SHP77 (cell line): ENCODE data around the gene CDH13.

Experiments
- DNase-seq, 2 experiments: peaks; one replicate each; lab custom pipeline; 2025; lab: John Stamatoyannopoulos, UW

Gene CDH13

DNA sequence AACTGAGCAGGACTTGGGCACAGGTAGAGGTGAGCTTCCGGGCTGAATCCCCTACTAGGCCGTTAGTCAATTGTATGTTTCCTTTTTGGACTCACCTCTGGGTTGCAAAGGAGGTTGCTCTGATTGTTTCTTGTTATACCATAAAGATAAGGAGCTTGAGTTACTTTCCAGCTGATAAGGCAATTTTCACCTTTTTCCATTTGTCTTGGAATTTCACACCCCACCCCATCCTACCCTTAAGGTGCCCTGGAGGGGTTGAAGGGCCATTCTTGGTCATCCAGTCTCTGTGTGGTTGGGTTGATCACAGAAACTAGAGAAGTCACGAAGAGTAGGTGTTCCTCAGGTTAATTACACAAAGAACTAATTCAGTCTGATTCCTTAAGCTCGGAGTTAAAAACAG lies 162.2 kb downstream of the CDH13 start:
- no peak for DNase-seq

DNA sequence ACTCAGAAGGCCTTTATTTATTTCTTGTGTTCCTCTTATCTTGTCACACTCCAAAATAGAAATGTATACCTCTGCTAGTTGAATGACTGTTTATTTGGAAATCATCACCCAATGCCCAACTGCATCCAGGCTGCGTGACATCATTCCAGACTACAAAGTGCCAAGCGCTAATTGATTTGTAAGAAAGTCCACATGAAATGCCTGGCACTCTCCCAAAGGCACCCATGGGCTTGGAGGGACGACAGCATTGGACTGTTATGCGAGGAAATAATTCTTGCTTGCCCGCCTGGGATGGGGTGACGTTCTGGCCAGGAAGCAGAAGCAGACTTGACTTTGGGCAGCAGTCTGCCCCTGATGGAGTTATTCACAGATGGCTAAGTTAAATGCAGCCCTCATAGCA lies 165.9 kb downstream of the CDH13 start:
- DNase-seq = no peak

DNA sequence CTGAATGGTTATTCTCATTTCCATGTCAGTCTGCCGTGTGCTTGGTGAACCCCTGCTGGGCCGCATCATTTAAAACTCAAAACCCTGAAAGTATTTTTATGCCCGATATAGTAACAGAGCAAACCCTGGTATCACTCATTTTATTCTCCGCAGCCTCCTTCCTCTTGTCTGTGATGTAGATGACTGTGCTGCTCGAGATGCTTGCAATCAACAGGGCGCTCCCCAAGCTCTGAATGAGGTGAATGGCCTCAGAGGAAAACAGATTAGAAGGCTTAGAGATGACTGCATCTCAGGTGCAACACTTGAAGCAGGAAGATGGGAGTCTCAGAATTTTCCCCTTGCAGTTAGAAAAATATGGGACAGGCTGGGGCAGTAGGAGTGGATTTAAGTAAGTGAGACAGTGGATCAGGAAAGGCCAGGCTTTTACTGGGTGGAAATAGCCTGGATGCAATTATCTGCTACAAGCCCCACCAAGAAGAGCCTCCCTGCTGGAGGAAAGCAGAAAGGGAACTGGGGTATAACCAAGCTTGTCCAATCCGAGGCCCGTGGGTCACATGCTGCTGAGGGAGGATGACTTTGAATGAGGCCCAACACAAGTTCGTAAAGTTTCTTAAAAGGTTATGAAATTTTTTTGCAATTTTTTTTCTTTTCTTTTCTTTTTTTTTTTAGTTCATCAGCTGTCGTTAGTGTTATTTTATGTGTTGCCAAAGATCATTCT lies 166.9 kb downstream of the CDH13 start:
- DNase-seq = no peak

DNA sequence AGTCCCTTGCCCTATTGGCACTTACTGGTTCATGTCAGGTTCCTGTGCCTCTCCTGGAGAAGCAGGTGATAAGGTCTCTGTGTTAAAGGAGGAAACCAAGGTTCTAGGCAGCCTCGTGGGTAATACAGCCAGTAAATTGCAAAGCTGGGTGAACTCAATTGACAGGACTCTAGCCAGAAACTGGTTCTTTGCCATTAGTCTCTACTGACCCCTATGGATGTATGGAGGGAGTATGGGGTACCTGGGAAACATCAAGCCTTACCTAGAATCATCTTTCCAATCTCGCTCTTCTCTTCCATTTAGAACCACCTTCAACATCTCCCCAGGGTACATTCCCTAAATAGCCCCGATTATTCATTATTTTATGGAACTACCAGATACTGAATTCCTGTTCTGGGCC lies 169.3 kb downstream of the CDH13 start:
- no peak for DNase-seq

DNA sequence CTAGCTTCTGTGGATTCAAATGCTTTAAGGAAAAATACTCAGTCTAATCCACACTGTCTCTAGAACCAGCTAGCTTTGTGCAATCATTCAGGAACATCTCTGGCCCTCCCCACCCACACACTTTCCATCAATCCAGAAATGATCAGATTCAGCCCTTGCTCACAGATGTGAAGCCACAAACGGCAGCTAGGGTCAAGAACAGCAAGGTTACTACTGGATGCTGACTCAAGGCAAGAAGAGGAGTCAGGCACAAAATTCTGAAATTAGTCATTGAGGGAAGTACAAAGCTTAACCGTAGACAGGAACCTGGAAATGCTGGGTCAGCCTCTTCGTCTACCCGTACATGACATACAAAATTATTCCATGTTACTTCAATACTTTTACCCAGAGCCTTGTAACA lies 174.6 kb downstream of the CDH13 start:
- DNase-seq = no peak

DNA sequence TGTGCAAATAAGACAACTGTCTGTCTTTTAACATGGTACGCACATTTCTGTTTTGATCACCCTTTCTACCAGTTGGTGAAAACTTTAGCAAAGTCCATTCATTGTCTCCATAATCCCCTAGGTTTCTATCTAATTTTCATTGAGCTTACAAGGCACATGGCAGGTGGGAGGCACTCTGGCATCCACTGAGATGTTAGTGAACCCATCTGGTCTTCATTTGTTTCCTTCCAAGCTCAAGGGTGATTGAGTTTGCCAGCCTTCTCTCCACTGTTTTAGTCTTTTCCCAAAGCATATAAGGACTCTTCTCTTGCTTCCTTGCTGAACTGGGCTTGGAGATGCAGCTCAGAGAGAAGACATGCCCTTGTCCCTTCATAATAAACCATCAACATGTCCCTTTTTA lies 179.1 kb downstream of the CDH13 start:
- no peak for DNase-seq

DNA sequence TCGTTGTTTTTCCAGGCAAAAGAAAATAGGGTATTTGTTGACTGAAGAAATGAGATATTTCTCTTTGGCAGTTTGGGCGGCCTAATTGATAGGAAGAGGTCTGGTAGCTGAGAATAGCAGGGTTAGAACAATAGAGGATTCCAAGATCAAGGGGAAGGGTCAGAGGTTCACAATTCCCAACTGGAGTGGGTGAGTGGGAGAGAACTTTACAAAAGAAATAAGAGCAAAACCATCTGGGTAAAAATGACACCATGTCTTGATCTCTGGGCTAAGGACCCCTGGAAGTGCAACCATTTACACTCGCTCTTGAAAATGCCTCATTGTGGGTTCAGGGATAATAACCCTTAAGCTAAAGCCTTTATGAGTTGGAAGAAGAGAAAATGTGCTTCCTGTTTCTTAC lies 180.5 kb downstream of the CDH13 start:
- no peak for DNase-seq

DNA sequence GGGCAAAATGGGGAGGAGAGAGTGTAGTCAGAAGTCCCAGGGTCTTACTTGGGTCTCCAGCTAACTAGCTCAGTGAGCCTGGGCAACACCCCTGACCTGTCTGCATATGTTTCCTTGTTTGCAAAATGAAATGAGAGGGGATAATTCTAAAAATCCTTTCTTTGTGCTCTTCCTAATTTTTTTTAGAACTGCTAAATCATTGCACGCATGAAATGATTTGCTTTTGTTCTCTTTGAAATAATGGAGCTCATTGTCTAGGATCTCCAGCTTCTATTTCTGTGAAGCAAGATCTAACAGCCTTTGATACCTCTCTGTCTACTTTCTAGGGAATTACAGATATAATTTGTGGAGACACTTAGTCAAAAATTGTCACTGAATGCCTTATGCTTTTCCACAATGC lies 181.3 kb downstream of the CDH13 start:
- DNase-seq = no peak

DNA sequence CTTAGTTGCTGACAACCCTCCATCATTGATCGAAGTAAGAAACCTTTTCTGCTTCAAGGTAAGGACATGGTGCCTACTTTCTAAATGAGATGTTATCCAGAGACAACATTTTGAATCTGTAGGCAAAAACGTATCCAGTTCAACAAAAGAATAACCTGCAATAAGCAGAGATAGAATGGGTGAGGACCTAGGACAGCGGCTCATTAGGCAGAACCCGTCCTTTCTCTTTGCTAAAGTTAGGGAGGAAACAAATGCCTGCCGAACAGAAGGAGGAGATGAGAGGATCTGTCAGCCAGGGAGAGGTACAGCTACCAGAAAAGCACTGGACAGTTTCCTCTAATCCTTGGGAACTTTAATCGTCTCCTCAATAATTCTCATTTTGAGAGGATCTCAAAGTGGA lies 183.3 kb downstream of the CDH13 start:
- DNase-seq = no peak

DNA sequence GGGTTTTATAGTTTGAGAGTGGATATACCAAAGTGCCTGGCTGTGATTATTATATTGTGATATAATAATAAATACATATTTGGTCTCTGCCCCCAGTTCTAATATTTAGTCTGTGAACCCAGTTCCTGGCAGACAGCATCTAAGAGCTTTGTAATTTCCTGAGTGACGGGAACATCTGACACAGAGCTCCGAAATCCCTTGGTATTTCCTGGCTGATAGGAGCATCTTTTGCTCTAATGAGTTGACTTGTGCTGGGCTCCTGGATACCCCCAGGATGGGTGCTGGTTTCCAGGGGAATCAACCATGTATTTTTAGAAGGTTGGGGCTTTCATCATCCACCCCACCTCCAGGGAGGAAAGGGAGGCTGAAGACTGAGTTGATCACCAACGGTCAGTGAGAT lies 187.3 kb downstream of the CDH13 start:
- DNase-seq = no peak

DNA sequence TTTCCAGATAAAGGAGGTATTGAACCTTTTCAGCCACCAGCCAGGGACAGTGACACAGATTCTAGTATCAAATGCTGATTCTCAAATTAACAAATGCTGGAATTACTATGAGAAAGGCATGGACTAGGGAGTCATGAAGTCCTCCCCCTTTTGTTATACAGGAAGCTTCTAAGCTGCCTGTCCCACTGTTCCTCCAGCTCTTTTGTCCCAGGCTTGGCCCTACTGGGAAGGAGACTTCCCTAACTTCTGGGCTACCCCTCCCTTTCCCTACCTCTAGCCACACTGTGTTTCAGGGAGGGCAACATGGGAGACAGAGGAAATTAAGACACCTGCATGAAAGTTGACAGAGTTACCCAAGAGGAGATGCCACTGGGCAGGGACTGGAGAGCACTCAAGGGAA lies 192.5 kb downstream of the CDH13 start:
- DNase-seq = no peak

DNA sequence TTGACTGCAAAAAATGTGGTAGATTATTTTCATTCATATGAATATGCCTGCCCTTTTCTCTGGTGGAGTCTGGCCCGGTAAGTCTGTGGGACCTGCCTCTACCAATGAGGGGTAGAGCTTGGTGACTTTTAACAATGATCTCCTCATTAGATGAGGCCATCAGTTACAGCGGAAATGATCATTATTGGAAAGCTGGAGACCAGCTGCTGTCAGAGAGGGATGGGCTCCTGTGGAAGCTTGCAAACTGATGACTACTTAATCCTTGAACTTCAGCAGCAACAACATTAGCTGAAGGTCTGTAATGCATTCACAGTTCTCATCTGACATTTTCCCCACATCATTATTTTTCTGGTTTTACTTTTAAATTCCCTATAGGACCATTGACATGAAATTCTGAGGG lies 194.1 kb downstream of the CDH13 start:
- no peak for DNase-seq

DNA sequence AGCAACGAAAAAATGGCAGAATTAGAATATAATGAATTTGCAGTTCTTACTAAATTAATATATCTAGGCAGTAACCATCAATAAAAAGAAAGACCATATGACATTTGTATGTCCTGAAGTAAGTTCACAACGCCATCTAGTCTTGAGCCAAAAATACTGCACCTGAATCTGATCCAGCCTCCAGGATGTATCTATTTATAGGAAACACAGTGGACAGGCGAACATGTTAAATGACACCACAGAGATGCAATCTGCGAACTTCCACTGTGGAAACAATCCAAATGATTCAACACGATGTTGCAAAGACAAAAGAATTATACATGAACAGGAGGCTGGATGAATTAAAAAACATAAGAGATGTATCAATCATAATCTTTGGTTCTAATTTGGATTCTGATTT lies 197.6 kb downstream of the CDH13 start:
- DNase-seq = no peak

DNA sequence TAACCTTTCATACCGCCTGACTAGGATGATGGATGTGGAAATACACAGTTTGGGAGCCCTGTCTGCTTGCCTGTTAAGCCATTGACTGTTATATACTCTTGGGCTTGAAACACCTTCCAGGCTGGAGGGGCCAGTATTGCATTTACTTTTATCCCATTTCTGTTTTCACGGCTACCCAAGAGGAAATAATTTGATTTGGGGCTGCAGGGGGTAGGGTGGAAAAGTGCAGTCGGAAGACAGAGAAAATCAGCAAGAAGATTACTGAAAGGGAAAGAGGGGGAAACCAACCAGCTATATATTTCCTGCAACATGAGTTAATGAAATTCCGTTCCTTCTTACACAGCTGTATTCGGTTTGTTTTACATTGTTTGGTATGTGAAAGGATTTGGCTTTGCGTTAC lies 202.5 kb downstream of the CDH13 start:
- no peak for DNase-seq

DNA sequence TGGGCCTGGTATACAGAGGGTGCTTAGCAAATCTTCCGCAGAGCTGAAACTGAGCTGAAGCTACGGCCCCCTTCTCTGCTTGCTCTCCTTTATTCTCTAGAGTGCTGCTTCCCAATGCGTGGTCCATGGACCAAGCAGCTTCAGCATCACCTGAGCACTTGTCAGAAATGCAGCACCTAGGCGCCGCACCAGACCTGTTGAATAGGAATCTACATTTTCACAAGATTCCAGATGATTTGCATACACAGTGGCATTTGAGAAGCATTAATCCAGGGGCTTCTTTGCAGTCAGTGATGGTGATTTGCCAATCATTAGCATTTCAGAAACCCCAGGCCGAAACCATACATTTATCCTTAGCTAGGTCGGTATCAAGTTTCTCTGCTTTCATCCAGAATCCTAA lies 204.2 kb downstream of the CDH13 start:
- DNase-seq = no peak

DNA sequence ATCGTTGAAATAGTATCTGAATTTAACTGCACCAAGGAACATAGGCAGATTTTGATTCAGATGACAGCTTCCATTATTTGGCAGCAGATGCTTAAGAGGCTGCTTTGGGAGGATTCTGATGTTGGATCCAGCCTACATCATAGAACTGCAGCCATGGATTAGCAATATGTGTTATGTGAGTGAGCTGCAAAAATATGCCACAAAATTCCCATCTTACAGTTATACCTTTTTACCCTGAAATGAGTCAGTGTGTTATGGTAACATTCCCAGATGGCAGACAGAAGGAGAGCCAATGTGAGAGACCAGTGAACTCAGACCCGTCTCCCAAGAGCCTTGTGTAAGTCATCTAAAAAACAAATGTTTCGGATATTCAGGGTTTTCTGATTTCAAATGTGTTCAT lies 206.1 kb downstream of the CDH13 start:
- DNase-seq = no peak

DNA sequence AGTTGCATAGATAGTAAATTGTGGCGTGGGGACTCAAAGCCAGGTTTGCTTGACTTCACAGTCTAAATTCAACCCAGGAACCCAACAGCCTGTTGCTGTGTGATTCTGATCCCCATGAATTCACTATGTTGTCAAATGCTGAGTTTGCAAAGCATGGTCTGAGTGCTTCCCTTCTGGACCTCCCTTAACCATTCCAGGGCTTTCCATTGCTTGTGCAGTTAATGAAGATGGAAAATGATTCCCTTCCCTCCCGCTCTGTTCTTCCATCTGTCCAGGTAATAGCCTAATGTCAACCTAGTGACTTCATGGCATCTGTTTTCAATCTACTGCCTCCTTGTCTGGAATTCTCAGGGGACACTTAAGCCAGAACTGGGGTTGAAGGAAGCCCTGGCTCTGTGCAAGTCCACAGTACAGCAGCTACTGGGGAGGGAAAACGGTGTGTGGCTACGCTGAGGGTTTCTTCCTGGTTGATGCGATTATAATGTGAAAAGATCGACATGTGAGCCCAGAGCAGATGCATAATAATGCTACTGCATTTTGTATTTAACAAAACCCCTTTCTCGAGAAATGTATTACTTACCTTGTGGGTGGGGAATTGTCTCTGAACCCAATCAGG lies 206.7 kb downstream of the CDH13 start:
- DNase-seq = no peak

DNA sequence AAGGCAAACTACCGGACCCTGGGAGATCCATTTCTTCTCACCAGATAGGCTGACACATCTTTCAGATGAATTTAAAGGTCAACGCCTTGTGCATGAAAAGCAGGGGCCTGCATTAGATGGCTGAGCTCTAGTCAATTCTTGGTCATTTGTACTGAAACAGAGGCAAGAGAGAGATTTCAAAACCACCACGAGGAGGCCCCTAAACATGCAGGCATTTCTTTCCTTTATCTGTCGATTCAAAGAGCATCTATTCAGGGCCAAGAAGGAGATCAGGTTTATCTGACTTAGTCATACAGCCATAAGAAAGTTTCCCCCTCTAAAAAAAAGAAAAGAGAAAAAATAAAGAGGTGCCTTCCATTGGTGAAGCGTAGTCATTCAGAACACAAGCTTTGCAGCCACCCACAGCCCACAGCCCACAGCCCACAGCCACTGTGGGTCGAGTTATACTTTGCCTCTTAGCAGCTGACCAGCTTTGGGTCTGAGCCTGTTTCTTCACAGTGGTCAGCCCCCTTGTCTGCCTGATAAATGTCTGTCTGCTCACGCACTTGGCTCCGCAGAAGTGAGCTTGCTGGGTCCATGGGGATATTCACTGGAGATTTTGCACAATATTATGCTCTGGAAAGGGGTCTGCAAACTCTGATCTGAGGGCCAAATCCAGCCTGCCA lies 207.5 kb downstream of the CDH13 start:
- DNase-seq = no peak

DNA sequence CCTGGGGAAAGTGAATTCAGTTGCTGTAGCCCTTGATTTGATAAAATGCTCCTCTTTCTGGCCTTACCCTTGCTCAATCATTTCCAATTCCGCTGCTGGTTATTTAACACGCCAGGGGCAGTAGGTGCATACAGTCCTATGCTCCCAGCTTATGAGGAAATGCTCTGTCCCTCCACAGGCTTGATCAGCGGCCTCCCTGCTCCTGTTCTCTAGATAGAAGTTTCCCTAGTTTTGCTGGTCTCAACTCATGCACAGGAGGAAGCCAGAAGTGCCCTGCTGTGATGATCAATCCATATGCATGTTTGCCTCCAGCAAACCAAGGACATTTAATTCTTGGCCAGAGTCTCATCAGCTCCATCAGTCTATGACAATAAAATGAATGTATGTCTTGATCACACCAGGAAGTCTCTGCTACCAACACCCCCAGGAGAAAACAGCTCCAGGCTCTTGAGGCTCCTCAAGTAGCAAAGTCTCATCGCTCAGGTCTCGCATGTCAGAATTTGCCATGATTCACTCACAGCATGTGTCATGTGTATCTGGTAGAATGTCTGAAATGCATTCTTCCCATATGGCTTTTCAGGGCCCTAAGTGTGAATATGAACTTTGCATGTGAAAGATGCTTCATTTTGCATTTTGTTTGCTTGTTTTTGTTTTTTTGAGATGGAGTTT lies 208.9 kb downstream of the CDH13 start:
- DNase-seq = no peak

DNA sequence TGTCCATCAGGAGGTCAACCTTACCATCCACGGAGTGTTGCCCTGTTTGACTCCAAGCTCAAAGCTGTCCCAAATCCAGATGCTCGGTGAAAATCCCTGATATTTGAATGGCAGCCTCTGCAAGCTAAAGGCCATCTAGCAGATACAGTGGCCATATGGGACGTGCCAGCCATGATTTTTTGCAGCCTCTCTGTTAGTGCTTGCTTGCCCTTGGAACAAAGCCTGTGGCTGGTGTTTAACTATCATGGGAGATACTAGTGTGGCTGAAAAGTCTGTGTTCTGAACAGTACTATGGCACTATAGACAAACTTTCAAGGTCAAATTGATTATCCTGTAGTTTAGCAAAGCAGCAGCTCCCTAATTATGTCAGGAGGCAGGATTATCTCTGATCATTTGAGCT lies 214.3 kb downstream of the CDH13 start:
- DNase-seq = no peak

DNA sequence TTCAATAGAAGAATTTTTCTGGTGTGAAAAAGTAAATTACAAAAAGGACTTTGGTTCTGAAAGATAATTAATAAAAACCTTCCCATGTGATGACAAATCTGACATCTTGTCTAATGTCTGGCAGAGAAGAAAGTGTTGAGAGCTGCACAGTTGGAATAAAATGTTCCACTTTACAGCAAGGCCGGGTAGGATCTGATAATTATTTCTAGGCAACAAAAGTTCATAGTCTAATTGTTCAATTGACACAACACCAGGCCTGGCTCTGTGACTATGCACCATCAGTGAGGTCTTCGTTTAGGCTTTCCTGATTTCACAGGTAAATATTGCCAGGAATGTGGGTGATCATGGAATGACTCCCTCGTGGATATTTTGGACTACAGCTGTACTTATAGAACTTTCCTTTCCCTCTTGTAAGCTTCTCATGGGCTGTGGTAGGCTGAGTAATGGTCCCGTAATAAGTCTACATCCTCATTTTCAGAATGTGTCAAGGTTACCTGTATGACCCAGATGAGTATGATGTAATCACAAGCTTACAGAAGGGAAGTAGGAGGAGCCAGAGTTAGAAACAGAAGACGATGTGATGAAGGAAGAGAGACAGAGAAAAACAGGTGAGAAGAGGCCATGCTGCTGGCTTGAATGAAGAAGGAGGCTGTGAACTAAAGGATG lies 217.0 kb downstream of the CDH13 start:
- DNase-seq = no peak

DNA sequence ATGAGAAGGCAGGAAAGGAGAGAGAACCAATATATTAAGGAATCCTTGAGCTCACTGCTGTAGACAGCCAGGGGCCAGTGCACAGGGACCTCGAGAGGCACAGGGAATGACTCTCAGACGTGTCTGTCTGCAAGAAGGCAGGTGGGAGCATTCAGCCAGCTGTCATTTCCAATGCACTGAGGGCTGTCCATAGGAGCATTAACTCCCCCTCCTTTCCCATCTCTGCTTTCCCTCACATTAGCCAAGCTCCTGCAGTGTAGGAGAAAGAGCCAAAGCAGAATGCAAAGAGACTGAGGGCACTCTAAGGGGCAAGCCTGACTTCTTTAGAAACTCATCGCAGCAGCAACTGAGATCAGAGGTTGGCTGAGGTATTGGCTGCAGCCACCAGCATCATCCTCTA lies 218.3 kb downstream of the CDH13 start:
- DNase-seq = no peak

DNA sequence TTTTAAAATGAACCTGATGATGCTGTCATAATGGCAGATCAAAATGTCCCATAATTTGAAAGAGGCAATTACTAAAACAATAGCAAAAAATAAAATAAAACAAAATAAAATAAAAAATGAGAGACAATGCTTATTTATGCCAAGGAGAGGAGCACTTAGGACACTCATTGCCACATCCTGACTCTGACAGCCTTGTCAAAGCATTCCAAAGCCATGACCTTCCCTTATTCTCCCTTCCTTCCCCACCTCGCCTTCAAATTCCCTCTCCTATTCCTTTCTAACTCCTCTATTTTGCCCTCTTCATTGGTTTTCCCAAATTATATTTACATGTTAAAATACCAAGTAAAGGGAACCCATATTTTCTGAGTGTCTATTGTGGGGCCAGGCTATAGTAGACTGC lies 220.0 kb downstream of the CDH13 start:
- DNase-seq = no peak
